Adipose tissue (tissue), 3 donors: ENCODE data around the gene MC1R. TPM values are rescaled to one million over a fixed set of nuclear protein-coding genes. Genes with fewer than 3 reads are reported as not detected.
"Not testable (repeated sequence)": the region's sequence is repeated elsewhere in the genome, so short reads cannot be mapped to it uniquely, and the experiment has no call there.

Source experiments
- H3K27ac ChIP-seq: one replicate; pipeline ENCODE4 v1.5.1; 2013; ENCODE audit warnings: low read depth, low read length
- WGBS, 3 donors: extraction: QIAGEN DNeasy Blood & Tissue Kit; methylation state at CpG; one replicate each; pipeline ENCODE4 v1.1.7; 2013; 5-methylcytosine and 5-hydroxymethylcytosine counted together
- polyA plus RNA-seq, 3 donors: library from polyadenylated mRNA; stranded (reverse); fragments of 200-250 nt; gene quantifications; one replicate each; pipeline ENCODE4 v1.2.3, GENCODE V29; 2013
- donor health status: healthy with polysubstance abuse.
- donor health status: Bipolar disorder and iron deficiency.
- donor health status: healthy.

Gene MC1R
- polyA plus RNA-seq, 3 donors = 2.3 to 2.7 (median 2.5) TPM

DNA sequence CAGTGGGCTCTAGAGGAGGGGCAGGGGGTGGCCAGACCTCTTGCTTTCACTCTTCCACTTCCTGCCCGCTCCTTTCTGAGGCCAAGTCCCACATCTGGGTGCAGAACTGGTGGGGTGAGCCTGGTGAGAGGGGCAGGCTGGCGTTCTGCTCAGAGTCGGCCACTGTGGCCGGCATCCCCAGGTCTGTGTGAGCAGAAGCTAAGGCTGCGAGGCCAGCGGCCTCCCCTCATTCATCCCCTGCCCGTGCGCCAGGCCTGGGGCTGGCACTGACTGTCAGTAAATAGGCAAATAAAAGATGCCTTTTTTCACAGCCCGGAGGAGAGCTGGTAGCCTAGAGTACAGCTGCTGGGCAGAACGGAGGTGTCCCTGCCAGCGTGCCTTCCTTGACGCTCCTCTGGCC lies 31.1 kb downstream of the MC1R start:
- H3K27ac ChIP-seq = no peak overlapping the region
- 84 to 91% (median 85%) methylated on average over 9 to 12 of the region's 12 CpGs for WGBS, 3 donors

DNA sequence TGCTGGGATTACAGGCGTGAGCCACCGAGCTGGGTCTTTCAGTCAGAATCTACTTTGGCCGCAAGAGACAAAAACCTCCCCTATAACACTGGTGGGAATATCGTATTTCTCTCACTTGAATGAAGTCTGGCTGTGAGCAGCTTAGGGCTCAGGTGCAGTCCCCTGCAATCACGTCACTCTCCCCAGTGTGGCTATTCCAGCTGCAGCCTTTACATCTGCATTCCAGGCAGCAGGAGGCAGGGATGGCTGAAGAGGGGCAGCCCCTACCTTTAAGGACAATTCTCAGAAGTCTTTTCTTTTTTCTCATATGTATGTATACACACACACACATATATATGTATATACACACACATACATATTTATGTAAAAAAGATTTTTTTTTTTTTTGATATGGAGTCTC lies 32.8 kb downstream of the MC1R start:
- 91 to 93% (median 92%) methylated on average over 5 of the region's 5 CpGs for WGBS, 3 donors
- H3K27ac ChIP-seq = no peak overlapping the region

DNA sequence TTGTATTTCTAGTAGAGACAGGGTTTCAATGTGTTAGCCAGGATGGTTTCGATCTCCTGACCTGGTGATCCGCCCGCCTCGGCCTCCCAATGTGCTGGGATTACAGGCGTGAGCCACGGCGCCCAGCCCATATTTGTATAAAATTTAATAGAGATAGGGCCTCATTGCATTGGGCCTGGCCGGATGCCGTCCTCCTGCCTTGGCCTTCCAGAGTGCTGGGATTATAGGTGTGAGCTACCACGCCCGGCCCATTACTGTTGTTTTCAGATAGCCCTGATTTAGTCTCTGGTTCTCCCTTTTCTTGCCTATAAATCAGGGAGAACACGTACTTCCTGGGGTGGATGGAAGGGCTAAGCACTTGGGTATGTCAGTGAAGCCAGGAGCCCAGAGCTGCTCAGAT lies 33.4 kb downstream of the MC1R start:
- 93 to 96% (median 94%) methylated on average over 12 of the region's 12 CpGs for WGBS, 3 donors
- no peak overlapping the region for H3K27ac ChIP-seq

DNA sequence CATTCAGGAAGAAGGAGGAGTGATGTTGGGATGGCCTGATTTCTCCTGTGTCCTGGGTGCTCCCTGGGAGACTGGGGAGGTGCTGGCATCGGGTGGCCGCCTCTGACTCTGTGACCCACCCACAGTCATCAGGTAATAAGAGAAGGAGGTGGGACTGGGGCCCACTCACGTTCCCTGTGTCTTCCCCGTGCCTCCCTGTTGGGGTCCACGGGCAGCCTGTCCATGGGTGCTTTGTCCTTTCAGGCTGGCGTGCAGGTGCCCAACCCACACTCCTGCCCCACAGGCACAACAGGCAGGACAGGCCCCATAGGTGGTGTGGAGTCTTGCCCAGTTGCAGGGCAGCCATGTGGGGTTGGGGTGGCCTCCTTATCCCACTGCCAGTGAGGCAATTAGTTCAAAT lies 33.9 kb downstream of the MC1R start:
- WGBS, 3 donors = 89 to 94% (median 90%) methylated on average over 6 of the region's 6 CpGs
- H3K27ac ChIP-seq = no peak overlapping the region

DNA sequence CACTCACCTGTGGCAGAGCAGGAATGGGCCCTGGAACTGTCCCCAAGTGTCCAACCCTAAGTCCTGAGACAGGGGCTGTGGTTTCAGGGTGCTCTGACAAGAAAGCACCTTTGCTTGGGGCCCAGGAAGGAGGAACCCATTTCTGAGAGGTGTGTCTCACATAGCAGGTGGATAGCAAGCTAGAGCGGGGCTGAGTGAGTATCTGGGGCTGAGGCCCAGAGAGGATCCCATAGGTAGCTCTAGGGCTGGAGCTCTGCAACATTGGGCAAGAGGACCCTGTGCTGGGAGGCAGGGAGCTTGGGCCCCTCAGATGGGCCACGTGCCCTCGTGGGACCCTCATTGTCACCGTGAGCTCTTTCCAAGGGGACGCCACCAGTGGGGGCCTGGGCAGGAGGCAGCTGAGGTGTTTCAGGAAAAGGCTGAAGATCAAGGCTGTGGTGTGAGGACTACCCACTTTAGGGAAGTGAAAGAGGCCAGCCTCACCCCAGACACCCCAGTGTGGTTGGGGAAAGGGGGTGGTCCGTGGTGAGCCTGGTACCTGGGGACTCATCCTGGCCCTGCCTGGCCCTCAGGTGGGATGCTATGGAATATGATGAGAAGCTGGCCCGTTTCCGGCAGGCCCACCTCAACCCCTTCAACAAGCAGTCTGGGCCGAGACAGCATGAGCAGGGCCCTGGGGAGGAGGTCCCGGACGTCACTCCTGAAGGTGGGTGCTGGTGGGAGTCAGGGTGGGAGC lies 35.2 kb downstream of the MC1R start:
- WGBS, 3 donors = 83 to 88% (median 87%) methylated on average over 11 of the region's 11 CpGs
- H3K27ac ChIP-seq = no peak overlapping the region

DNA sequence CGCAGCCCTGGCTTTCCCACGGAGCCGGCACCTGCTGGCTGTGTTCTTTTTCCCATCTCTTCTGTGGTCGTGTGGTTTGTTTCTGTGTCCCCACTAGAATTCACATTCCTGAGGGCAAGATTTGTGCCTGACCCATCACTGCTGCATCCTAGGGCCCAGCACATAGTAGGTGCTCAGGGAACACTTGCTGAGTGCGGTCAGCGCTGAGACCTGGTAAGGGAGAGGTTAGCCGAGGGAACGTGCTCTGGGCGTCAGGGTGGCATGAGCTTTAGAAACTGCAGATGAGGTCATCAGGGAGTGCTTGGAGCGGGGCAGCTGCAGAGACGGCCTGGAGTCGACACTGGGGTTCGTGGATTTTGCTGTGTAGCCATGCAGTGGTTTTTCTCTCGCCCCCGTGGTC lies 35.8 kb downstream of the MC1R start:
- no peak overlapping the region for H3K27ac ChIP-seq
- WGBS, 3 donors = 89 to 94% (median 94%) methylated on average over 15 of the region's 15 CpGs

DNA sequence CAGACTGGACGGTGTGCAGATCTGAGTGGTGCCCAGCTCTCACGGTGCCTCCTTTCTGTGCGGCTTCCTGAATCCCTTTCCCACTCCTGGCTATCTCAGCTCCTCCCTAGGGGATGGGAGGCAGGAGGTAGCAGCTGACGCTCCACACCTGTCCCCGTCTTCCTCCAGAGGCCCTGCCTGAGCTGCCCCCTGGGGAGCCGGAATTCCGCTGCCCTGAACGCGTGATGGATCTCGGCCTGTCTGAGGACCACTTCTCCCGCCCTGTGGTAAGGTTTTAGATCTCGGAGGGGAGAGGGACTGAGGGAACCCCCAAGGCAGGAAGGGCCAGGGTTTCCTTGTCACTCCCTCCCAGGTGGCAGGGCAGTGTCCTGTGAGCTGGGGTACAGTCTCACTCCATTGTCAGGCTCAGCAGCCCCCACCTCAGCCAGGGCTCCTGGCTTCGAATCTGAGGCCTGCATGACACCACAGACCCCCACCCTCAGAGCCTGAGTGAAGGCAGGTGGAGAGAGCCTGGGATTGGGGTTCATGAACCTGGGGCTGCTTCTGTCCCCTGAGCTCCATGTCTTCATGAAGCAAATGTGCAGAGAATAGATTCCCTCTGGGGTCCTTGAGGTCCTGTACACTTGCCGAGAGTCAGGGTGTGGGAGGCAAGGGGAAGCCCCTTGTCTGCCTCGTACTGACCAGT lies 36.5 kb downstream of the MC1R start:
- H3K27ac ChIP-seq = no peak overlapping the region
- WGBS, 3 donors = 87 to 90% (median 90%) methylated on average over 15 of the region's 15 CpGs

DNA sequence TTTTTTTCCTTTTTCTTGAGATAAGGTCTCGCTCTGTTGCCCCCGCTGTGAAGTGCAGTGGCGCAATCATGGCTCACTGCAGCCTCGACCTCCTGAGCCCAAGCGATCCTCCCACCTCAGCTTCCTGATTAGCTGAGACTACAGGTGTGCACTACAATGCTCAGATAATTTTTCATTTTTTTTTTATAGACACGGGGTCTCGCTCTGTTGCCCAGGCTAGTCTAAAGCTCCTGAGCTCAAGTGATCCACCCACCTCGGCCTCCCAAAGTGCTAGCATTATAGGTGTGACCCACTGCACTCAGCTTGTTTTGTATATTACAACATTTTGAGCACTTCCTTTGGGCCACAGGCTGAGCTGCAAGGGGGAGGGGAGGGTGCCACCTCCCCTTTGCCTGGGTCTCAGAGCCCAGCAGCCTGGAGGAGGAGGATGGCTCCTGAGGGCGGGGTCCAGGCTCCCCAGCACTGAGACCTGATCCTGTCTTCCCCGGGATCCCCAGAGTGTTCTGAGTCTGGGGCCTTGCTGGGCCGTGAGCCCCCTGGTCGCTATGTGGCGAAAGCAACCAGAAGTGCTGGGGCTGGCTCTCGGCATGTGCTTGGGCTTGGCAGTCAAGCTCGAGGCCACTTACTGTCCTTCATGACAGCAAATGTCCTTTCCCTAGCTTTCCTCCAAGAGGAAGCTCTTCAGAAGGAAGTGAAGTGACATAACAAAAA lies 38.0 kb downstream of the MC1R start:
- 71 to 91% (median 79%) methylated on average over 15 of the region's 15 CpGs for WGBS, 3 donors
- no peak overlapping the region for H3K27ac ChIP-seq

DNA sequence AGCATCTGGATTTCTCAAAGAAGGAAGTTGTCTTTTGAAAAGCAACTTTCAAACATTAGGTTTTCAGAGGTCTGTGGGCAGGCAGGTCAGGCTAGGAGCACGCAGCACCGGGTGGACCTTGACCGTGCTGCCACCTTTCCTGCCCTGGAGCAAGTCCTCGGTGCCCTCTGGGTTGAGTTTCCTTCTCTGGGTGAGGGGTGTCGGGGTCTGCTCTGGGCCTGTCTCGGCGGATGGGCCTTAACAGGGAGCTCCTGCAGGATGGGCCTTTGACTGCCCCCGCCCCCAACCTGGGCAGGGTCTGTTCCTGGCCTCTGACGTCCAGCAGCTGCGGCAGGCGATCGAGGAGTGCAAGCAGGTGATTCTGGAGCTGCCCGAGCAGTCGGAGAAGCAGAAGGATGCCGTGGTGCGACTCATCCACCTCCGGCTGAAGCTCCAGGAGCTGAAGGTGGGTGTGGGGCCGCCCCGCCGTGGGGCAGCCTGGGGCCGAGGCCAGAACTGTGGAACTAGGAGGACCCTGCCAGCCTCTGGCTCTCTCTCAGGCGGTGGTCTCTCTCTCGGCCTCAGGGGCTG lies 38.6 kb downstream of the MC1R start:
- no peak overlapping the region for H3K27ac ChIP-seq
- WGBS, 3 donors = 79 to 93% (median 80%) methylated on average over 21 to 23 of the region's 23 CpGs

DNA sequence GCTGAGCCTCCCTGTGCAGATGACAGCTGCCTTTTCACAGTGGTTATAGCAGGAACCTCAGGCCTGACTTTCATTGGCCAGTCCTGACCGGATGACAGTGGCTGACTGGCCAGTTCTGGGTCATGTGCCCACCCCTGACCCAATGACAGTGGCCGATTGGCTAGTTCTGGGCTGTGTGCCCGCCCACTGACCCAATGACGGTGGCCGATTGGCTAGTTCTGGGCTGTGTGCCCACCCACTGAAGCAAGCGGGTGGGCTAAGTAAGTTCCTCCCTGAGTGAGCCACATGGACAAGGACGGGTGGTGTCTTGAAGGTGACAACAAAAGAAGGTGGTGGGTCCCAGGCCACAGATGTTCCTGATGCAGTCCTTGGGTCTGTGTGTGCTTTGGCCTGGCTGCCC lies 39.4 kb downstream of the MC1R start:
- 89 to 94% (median 91%) methylated on average over 7 of the region's 7 CpGs for WGBS, 3 donors
- H3K27ac ChIP-seq = no peak overlapping the region

DNA sequence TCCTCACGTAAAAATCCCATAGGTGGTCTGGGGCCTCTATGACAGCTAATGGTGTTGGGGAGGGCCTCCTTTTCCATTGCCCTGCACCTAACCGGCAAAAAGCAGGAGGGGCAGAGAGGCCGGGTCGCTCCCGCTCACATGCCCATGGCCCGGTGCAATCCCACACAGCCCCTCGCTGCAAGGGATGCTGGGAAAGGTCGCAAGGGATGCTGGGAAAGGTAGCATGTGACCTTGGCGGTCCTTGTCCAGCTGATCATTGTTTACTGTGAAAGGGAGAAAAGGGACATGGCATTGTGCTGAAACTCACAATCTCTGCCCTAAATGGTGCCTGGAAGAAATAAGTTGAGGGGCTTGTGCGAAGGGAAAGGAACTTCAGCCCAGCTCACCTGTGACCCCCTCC lies 39.9 kb downstream of the MC1R start:
- 96 to 98% (median 98%) methylated on average over 10 of the region's 10 CpGs for WGBS, 3 donors
- no peak overlapping the region for H3K27ac ChIP-seq

DNA sequence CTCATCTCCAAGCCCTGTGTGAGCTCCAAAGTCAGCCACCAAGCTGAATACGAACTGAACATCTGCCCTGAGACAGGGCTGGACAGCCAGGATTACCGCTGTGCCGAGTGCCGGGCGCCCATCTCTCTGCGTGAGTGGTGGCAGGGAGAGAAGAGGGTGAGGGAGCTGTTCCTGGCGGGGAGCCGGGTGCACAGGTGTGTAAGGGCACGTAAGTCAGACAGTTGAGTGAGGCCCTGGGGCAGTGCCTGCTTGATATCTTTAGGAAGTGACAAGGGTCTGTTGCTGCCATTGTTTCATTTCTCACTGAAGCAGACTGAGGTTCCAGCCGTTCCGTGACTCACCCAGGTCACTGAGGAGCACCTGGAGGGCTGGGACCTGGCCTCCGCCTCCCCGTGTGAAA lies 42.3 kb downstream of the MC1R start:
- no peak overlapping the region for H3K27ac ChIP-seq
- 86 to 96% (median 95%) methylated on average over 13 of the region's 13 CpGs for WGBS, 3 donors

DNA sequence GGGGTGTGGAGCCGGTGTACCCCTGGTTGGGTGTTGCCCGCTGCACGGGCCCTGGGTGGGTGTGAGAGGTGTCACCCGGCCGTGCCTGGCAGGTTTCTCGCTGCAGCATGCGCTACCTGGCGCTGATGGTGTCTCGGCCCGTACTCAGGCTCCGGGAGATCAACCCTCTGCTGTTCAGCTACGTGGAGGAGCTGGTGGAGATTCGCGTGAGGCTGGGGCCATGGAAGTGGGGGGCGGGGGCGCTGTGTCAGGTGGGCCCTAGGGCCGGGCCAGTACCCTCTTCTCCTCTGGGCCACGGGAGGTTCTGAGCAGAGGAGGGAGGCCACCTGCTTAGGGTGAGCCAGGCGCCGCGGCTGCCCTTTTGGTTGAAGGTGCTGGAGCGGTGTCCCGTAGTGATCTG lies 43.3 kb downstream of the MC1R start:
- no peak overlapping the region for H3K27ac ChIP-seq
- WGBS, 3 donors = 95 to 97% (median 95%) methylated on average over 21 to 23 of the region's 23 CpGs

DNA sequence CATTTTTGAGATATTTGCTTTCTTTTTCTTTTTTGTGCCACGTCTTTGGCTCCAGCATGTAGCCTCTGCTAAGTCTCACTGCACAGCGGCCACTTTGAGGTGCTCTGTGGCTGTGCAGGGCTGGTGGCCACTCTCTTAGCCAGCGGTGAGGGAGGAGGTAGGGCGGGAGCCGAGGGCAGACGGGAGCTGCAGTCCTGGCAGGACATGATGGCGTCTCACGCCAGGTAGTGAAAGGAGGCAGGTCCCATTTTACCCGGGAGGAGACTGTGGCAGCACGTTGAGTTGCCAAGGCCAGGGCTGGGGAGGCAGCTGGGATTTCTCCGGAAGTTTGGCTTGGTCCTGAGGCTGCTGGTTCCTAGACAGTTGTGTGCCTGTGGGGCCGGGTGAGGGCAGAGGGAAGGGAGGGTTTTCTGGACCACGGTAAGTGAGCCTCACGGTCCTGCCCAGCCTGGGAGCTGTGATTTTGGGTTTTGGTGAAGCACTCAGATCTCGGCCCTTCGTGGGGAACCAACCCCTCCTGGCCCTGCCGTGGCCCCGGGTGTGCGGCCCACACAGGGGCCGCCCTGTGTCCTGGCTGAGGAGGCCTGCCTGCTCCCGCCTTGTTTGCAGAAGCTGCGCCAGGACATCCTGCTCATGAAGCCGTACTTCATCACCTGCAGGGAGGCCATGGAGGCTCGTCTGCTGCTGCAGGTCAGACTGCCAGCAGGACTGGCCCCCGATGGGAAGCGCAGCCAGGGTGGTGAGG lies 44.3 kb downstream of the MC1R start:
- 81 to 89% (median 87%) methylated on average over 26 of the region's 26 CpGs for WGBS, 3 donors

DNA sequence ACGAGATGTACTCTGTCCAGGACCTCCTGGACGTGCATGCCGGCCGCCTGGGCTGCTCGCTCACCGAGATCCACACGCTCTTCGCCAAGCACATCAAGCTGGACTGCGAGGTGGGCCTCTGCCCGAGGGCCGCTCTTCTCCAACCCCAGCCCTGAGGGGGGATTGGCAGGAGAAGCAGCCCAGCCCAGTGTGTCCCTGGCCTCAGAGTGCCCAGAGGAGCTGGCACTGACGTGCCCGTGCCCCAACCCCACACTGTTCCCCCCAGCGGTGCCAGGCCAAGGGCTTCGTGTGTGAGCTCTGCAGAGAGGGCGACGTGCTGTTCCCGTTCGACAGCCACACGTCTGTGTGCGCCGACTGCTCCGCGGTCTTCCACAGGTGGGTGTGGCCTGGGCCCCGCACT lies 45.5 kb downstream of the MC1R start:
- no peak overlapping the region for H3K27ac ChIP-seq
- WGBS, 3 donors = 90 to 94% (median 90%) methylated on average over 25 of the region's 25 CpGs

More for the DNA sequence above, 44.3 kb downstream of the MC1R start:
- H3K27ac ChIP-seq = no peak overlapping the region

DNA sequence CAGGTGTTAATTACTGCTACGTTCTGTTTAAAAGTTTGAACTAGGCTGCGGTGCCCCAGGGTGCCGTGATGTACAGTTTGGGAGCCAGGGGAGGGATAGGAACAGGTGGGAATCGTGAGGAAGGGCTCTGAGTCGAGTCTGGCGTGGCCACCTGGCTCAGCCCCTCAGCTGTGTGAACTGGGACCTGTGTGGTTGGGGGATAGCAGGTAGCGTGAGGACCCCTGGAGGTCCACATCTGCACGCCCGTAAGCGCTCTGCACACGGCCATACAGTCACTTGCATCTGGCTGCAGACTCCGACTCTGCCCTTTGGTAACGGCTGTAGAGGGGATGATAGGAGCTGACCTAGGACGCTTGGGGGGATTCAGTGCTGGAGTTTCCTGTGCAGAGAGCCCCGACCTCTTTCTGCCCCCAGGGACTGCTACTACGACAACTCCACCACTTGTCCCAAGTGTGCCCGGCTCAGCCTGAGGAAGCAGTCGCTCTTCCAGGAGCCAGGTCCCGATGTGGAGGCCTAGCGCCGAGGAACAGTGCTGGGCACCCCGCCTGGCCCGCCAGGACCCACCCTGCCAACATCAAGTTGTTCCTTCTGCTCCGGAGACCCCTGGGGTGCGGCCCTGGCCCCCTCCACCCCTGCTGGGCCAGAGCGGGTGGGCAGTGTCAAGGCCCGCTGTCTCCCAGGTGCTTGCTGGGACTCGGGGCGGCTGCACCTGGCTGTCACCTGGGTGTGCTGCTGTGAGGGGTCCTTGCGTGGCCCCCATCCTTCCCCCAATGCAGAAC lies 47.0 kb downstream of the MC1R start:
- 89 to 92% (median 89%) methylated on average over 28 to 30 of the region's 30 CpGs for WGBS, 3 donors
- H3K27ac ChIP-seq = no peak overlapping the region

DNA sequence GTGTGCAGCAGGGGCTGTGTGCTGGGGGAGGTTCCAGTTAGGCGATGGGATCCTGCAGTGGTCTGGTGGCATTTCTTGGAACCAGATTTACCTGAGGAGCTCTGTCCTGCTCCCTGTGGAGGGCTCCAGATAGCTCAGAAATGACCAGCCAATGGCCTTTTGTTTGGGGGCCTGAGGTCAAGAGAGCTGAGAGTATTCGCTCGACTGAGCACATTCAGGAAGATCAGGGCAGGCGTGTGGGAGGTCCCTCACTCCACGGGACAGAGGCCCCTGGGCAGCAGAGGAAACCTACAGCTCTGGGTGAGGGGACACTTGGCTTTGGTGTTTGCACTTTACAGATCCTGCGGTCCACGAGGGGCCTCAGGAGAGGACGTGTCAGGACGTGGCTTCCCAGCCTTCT lies 48.1 kb downstream of the MC1R start:
- no peak overlapping the region for H3K27ac ChIP-seq
- WGBS, 3 donors = 79 to 81% (median 80%) methylated on average over 9 of the region's 9 CpGs

DNA sequence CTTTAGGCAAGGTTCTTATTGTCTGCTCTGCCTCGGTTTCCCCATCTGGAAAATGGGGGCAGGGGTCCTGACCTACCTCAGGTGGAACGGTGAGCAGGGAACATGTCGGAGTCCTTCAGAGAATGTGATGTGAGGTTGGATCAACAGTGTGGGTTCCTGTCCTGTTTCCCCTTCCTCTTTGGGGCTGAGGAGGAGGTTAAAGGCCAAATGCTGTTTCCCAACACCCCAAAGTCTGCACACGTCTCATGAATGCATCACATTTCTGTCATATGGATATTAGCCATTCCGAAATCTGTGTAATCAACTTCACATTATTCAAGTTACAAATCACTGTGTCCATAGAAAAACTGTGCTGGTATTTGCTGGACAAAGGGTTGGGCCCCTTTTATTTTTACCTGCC lies 48.8 kb downstream of the MC1R start:
- H3K27ac ChIP-seq = not testable (repeated sequence)
- WGBS, 3 donors = 59 to 87% (median 75%) methylated on average over 5 of the region's 5 CpGs
